SKM-1 (cell line): ENCODE data around the gene SMC2.

Source experiments
- DNase-seq: peaks from one replicate; lab custom pipeline; 2025; ENCODE audit not compliant: unreplicated experiment; lab: John Stamatoyannopoulos, UW

Gene SMC2

GRCh38 chr9:104093647-104094533 lies at the start of gene SMC2:
SMC2 (plus strand) TSS chr9:104094309; CDS start chr9:104095385, 1,076 bp downstream.
- peak; percentile 82 for DNase-seq

GRCh38 chr9:104068546-104068945 lies 25.6 kb upstream of the SMC2 start:
- DNase-seq, result no peak

GRCh38 chr9:104069288-104069687 lies 24.8 kb upstream of the SMC2 start:
- no peak for DNase-seq

- DNase-seq, result no peak
Observed at GRCh38 chr9:104071589-104071988, 22.5 kb upstream of the SMC2 start.

- no peak for DNase-seq
Observed at GRCh38 chr9:104073098-104073769, 20.9 kb upstream of the SMC2 start.

GRCh38 chr9:104073770-104074133 lies 20.4 kb upstream of the SMC2 start:
- no peak for DNase-seq

GRCh38 chr9:104074876-104075275 lies 19.2 kb upstream of the SMC2 start:
- no peak for DNase-seq

GRCh38 chr9:104075801-104076753 lies 18.0 kb upstream of the SMC2 start:
- DNase-seq, result no peak

GRCh38 chr9:104078596-104078995 lies 15.5 kb upstream of the SMC2 start:
- no peak for DNase-seq

GRCh38 chr9:104080983-104081382 lies 13.1 kb upstream of the SMC2 start:
- DNase-seq, result no peak

GRCh38 chr9:104082168-104082567 lies 11.9 kb upstream of the SMC2 start:
- no peak for DNase-seq

GRCh38 chr9:104085525-104085924 lies 8.6 kb upstream of the SMC2 start:
- no peak for DNase-seq

- no peak for DNase-seq
Observed at GRCh38 chr9:104087894-104088293, 6.2 kb upstream of the SMC2 start.

- no peak for DNase-seq
Observed at GRCh38 chr9:104088416-104088815, 5.7 kb upstream of the SMC2 start.

- DNase-seq, result no peak
Observed at GRCh38 chr9:104090578-104090977, 3.5 kb upstream of the SMC2 start.

- DNase-seq, result no peak
Observed at GRCh38 chr9:104091116-104091515, 3.0 kb upstream of the SMC2 start.

- DNase-seq, result peak; percentile 2
Observed at GRCh38 chr9:104091708-104092107, 2.4 kb upstream of the SMC2 start.

- DNase-seq, result no peak
Observed at GRCh38 chr9:104092192-104092591, 1.9 kb upstream of the SMC2 start.

- no peak for DNase-seq
Observed at GRCh38 chr9:104092875-104093600, 1.1 kb upstream of the SMC2 start.

- no peak for DNase-seq
Observed at GRCh38 chr9:104094534-104095015, 466 bp downstream of the SMC2 start.
